HG02884 (cell line): ENCODE results near the gene PET100.

Experiments used
- ATAC-seq: cut with Tn5 transposase; IDR thresholded peaks from one replicate; pipeline ENCODE4 v1.9.1; 2021; ENCODE audit warnings: mild to moderate bottlenecking, moderate library complexity; ENCODE audit not compliant: unreplicated experiment

PET100 gene

DNA sequence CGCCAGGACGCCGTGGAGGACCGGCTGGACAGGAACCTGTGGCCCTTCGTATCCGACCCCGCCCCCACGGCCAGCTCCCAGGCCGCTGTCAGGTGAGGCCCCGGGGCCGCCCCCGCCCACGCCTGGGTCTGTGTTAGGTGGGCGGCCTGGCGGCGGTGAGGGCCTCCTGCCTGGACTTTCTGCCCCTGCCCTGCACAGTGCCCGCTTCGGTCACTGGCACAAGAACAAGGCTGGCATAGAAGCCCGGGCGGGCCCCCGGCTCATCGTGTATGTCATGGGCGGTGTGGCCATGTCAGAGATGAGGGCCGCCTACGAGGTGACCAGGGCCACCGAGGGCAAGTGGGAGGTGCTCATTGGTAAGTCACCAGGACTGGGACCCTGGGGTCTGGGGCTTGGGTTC, 17.6 kb downstream of the PET100 start:
- no peak for ATAC-seq

DNA sequence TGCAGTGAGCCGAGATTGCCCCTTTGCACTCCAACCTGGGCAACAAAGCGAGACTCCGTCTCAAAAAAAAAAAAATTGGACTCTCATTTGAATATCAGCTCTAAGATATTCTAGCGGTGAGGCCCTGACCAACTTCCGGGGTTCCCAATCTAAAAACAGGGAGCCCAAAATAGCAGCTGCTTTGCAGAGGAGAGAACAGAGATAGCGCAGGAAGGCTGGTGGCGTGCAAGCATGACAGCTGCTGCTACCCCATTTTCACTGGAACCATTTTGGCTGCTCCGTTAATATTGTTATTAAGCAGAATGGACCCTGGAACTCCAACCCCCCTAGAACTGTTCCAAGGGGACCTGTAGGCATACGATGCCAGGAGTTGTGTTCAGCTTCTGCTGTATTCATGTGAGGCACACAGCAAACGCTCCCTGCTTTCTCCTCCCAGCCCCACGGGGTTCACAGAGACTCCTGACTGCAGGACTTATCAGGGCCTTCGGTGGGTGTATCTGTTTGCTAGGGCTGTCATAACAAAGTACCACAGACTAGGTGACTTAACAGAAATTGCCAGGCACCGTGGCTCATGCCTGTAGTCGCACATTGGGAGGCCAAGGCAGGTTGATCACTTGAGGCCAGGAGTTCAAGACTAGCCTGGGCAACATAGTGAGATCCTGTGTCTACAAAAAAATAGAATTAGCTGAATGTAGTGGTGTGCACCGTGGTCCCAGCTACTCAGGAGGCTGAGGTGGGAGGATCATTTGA, 18.8 kb downstream of the PET100 start:
- ATAC-seq, result no peak

DNA sequence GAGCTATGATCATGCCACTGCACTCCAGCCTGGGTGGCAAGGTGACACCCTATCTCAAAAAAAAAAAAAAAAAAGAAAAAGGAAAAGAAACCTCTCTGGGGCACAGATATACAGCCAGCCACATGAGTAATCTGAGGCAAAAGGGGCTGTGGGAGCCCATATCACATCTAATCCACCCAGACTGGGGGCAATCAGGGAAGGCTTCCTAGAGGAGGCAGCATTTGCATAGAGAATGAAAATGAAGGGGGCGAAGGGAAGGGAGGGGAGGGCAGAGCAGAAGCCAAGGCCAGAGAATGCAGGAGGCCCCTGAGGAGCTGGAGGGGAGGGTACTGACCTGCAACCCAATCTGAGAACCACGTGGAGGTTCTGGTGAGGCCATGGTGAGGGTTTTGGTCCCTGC, 20.6 kb downstream of the PET100 start:
- ATAC-seq, result no peak

DNA sequence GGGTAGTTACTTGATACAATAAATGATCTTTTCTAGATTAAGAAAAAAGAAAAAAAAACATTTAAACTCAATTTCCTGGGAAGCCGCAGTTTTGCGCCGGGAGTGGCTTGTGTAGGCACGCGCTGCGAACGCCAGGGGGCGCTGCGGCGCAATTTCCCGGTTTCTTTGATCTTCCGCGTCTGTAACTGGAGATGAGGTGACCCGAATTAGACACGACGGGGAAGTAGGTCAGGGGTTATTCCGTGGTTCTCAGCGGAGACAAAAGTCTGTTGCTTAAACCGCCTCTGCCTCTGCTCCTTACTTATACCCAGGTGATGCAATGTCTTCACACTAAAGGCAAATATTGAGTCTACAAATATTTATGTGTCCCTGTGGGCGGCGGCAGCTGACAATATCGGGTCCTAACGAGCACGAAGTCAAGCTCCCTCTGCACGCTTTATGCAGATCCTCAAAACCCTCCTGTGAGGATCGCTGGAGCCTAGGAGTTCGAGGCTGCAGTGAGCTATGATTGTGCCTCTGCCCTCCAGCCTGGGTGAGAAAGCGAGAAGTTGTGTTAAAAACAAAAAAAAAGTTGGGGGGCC, 22.6 kb downstream of the PET100 start:
- ATAC-seq, result no peak

DNA sequence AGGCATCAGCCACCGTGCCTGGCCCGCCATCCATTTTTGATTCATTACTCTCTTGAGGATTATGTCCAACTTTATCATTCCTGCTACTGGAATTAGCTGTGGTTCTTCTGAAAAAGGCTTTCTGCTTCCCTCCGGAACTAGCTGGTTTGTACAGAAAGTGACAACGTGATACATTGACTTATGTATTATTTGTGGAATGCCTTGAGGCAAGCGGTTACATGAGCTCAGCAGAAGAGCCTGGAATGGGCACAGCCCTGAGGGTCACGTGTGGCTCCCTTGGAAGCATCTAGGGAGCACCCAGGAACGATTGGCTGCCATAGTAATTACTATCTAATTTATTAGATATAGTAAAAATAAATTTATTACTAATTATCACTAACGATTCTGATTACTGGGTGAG, 24.8 kb downstream of the PET100 start:
- no peak for ATAC-seq

DNA sequence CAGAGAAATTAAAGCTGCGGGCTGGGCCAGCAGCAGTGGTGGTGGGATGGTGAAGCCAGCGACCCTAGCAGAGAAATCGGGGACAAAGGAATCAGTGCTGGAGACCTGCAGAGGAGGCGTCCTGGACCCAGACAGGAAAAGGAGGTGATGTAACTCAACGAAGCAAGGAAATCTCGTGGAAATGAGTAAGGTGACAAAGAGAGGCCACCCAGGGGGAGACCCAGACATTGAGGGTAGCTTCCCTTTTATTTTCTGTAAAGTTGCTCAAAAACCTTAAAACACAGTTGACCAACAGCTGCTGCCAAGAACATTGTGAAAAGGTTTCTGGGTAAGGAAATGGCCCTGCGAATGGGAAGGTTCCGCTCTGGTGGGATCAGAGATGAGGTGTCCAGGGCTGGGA, 26.0 kb downstream of the PET100 start:
- ATAC-seq, result no peak

DNA sequence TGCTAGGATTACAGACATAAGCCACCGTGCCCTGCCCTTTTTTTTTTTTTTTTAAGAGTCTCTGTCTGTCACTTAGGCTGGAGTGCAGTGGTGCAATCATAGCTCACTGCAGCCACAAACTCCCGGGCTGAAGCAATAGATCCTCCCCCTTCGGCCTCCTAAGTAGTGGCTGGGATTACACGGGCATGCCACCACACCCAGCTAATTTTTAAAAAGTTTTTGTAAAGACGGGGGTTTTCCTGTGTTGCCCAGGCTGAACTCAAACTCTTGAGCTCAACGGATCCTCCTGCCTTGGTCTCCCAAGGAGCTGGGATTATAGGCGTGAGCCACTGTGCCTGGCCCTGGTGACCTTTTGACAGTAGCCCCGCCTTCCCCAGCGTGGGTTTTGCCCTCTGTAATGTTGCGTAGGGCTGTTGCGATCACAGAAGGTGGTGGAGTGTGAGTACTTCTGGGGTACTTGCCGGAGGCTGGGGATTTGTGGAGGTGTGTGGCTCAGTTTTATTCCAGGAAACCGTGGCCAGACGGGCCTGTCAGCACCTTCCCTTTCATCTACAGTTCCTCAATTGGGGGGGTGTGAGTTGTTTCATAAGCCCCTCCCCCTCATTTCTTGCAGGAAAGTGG, 27.6 kb downstream of the PET100 start:
- ATAC-seq, result no peak

DNA sequence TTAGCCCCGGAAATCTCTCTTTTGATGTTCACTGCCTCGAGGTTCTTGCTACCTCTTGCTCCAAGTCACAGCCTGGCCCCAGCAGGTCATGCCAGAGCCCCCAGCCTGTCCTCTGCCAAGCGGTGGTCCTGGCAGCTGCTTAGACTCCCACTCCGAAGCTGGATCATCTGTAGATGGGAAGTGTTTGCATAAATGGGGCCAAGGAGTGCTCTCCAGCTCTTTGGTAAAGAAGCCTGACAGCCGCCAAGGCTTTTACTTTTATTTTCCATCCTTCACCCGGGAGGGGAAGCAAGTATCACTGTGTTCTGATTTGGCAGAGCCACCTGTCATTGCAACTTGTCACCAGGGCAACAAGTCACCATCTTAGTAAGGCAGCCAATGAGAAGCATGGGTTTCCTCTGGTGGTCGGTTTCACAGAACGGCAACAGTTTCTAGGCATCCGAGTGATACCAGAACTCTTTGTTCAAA, 28.7 kb downstream of the PET100 start:
- ATAC-seq, result no peak

DNA sequence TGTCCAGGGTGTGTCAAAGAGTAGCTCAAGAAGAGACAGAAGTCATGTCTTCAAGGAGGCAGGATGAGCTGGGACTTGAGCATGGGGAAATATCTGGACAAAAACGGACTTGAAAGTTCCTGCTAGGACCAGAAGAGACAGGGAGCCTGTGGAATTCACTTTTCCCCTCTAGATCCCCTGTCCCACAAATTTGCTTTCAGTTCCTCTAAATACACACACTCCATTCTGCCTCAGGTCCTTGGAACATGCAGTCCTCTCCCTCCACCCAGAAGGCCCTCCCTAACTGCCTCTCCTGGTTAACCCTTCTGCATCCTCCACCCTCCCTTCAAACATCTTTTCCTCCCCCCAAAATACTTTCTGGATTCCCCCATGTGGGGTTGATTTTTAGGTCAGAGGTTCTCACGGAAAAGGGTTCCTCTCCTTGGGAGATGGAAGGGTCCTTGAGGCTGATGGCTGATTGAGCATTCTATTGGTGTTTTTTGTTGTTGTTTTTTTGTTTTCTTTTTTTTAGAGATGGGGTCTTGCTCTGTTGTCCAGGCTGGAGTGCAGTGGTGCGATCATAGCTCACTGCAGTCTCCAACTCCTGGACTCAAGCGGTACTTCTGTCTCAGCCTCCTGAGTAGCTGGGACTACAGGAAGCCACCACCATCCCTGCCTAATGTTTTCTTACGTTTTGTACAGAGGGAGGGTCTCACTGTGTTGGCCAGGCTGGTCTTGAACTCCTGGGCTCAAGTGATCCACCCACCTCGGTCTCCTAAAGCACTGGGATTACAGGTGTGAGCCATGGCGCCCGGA, 32.3 kb downstream of the PET100 start:
- no peak for ATAC-seq

DNA sequence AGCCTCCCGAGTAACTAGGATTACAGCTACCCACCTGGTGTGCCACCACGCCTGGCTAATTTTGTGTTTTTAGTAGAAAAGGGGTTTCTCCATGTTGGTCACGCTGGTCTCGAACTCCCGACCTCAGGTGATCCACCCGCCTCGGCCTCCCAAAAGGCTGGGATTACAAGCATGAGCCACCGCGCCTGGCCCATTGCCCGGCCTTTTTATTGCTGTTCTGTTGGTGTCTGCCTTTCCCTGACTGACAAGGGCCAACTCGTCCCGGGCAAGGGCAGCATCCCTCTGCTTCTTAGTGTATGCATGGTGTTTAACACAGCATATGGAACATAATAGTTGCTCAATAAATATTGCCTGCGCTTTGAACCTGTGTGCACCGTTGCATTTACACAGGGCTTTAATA, 33.1 kb downstream of the PET100 start:
- ATAC-seq, result no peak

DNA sequence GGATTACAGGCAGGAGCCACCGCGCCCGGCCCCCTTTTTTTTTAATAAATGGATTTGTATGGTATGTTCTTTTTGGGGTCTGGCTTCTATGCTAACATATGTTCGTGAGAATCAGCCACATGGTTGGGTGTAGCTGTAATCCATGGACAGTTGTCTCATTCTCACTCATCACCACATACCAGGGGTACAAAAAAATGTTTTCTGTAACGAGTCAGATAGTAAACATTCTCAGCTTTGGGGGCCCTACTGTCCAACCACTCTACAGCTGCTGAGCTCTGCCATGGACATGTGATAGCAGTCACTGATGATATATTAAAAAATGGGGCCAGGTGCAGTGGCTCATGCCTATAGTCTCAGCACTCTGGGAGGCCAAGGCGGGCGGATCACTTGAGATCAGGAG, 34.1 kb downstream of the PET100 start:
- no peak for ATAC-seq

DNA sequence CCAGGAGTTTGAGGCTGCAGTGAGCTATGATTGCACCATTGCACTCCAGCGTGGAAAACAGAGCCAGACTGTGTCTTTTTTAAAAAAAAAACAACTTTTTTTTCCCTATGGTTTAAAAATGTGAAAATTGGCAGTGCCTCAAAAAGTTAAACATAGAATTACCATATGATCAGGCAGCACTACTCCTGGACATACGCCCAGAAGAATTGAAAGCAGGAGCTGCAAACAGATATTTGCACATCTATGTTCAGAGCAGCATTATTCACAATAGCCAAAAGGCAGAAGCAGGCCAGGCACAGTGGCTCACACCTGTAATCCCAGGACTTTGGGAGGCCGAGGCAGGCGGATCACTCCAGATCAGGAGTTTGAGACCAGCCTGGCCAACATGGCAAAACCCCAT, 35.5 kb downstream of the PET100 start:
- ATAC-seq, result no peak

DNA sequence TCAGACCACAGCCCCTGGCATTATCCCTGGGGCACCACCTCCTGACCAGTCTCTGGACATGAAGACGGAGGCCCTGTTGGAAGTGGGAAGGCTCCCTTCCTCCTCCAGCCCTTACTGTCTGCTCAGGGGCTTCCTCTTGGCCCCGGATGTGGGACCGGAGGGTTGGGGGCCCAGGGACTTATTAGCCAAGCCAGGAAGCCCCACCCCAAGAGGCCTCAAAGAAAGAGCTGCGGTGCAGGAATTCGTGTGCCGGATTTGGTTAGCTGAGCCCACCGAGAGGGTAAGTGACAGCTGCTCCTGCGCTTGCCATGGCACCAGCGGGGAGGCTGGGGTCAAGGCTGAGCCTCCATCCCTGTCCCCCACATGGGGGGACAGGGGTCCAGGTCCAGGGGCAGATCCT, 39.2 kb downstream of the PET100 start, which contains the start of gene RETN:
Gene RETN, plus strand, starts transcription at position 208 of the 400 bp plus-strand sequence. CDS start 278 bp downstream, outside the sequence.
- ATAC-seq, result no peak

DNA sequence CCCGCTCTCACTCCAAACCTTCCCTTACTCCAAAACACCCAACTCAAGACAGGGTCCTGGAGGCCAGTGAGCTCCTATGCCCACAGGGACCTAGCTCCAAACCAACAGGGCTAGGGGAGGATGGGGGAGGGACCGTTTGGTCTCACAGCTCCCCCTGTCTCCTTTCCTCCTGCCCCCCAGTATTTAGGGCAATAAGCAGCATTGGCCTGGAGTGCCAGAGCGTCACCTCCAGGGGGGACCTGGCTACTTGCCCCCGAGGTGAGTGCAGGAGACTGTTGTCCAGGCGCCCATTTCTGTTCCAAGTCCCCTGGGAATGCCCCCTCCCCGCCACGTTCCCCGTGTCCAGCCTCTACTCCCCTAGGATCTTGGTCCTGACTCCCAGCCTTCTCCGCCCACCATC, 40.0 kb downstream of the PET100 start:
- ATAC-seq, result no peak

DNA sequence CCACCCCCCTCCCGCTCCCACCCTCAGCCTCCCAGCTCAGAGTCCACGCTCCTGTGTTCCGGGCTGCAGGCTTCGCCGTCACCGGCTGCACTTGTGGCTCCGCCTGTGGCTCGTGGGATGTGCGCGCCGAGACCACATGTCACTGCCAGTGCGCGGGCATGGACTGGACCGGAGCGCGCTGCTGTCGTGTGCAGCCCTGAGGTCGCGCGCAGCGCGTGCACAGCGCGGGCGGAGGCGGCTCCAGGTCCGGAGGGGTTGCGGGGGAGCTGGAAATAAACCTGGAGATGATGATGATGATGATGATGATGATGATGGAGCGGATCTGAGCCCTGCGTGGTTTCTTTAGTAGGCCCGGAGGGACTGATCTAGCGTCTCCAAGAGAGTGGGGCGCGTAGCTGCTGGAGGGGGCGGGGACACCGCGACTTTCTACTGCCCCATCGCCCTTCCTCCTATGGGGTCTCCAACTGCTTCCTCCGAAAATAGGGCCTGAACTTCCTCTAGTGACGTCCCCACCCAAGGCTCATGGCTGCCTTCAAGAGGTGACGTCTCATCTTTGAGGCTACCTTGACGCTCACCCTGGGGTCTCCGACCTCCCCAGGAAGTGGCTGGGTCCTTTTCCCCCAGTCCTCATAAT, 40.7 kb downstream of the PET100 start:
- no peak for ATAC-seq

DNA sequence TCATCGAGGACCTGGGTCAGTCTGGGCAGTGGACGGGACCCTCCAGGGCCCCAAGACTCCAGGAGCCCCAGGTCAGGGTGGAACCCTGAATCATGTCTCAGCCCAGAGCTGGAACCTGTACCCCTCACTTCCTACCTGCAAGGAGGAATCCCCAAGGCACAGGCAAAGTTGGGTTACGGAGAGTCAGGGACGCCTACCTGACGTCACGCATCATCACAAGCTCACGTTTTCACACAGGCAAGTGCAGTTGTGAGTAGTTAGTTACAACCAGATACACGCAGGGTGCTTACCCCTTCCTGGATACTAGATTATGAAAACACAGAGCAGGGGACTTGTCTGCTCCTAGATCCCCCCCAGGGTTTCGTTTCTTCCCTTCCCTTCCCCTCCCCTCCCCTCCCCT, 41.2 kb downstream of the PET100 start:
- no peak for ATAC-seq

DNA sequence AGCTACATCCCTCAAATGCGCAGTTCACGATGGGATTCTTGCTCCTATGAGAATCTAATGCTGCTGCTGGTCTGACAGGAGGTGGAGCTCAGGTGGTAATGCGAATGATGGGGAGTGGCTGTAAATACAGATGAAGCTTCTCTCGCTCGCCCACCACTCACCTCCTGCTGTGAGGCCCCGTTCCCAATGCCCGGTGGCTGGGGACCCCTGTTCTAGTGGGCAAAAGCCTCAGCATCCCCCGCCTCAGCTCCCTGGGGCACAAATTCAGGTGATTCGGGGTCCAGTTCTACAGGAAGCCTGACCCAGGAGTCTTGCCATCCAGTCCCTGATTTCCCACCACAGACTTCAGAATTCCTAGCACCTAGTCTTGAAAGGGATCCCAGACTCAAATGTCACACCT, 42.9 kb downstream of the PET100 start:
- ATAC-seq, result no peak

DNA sequence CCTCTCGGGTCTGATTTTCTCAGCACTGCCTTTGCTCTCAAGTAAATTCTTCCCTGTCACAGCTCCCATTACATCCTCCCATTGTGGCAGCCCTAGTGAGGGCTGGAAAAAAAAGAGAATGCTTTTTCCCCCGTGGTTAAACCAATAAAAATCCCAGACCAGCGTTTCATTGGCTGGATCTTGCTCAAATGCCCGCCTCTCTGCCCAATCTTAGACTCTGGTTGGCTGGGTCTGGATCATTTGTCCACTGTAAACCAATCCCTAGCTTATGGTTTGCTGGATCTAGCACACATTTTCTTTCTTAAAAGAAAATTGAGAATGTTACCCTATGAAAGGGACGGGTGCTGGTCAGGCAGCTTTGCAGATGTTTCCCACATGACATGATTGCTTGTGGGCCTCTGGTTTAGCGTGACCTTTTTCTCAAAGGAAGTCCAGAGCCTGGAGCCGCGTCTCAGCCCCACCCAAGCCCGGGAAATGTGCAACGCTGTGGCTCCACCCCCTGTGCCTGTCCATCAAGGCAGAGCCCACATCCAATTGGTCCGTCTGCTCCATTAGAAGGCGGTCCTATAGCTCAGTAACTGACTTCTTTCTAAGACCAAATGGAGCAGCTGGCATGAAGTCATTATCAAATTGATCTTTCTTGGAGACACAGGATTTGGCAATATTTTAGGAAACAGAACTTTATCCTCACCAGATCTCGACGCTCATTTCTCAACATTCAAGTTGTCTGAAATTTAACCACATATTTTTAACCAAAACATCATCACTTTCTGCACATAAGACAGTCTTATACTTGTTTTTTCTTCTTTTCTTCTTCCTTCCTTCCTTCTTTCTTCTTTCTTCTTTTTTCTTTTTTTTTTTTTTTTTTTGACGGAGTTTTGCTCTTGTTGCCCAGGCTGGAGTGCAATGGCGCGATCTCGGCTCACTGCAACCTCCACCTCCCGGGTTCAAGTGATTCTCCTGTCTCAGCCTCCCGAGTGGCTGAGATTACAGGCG, 44.7 kb downstream of the PET100 start:
- no peak for ATAC-seq

DNA sequence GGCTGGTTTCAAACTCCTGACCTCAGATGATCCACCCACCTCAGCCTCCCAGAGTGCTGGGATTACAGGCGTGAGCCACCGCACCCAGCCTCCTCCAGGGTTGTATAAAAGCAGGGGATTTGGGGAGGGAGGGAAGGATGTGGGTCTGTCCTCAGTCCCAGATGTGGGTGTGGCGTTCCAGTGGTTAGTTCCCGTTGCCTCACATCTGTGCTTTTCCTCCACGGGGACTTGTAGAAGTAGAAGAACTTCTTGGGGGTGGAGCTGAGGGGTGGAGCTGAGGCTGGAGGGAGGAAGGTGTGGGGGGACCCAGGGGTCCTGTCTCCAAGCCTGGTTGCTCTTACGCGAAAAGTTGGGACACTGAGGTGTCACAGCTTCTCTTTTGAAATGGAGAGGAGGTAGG, 46.8 kb downstream of the PET100 start:
- ATAC-seq, result no peak

DNA sequence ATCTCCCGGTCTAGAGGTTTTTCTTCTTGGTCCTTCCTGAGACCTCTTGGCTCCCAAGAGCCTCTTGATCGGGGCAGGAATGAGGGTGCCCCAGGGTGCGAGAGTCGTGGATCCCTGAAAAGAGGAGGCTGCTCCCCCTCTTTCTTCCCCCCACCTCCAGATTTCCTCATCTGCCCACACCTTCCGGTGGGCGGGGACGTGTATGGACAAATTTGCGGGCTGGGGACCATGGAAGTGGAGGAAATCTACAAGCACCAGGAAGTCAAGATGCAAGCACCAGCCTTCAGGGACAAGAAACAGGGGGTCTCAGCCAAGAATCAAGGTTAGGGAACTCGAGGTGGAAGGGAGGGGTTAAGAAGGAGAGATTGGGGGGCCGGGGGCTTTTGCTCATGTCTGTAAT, 47.3 kb downstream of the PET100 start, which contains the start of gene MCEMP1:
Gene MCEMP1, plus strand, starts transcription at position 237 of the 400 bp plus-strand sequence. Its CDS starts 31 bp downstream, at position 268.
- no peak for ATAC-seq
